Body of pancreas (tissue), 4 donors: ENCODE results near the gene GARRE1. TPM values are rescaled to one million over a fixed set of nuclear protein-coding genes. Genes with fewer than 3 reads are reported as not detected.

Experiments used
- ATAC-seq: fragments of 150-250 bp; one replicate; pipeline ENCODE4 v1.9.1; 2016
- DNase-seq, 4 donors: peaks; one replicate each; pipeline ENCODE4 v3.0.0-alpha.2; 2019
- H3K27ac ChIP-seq, 4 donors: fragments of 200-600 bp; sonication (generic); 1 replicate in 3 of 4; 2 replicates in 1 of 4; pipeline versions ENCODE4 v1.5.1 to v1.6.1; 2016 to 2019; ENCODE audit warnings: mild to moderate bottlenecking in 1 of 4, mixed read lengths in 1 of 4, moderate library complexity in 1 of 4
- H3K27me3 ChIP-seq, 2 donors: fragments of 200-600 bp; sonication (generic); one replicate each; pipeline ENCODE4 v1.6.0; 2016; ENCODE audit warnings: mild to moderate bottlenecking in 1 of 2
- H3K36me3 ChIP-seq, 2 donors: fragments of 200-600 bp; sonication (generic); replicated peaks in 1 of 2; 2 replicates each; pipeline ENCODE4 v1.5.1; 2016; ENCODE audit warnings: low read depth in 2 of 2; ENCODE audit not compliant: insufficient read depth in 1 of 2
- H3K4me1 ChIP-seq: fragments of 200-600 bp; sonication (generic); one replicate; pipeline ENCODE4 v1.6.0; 2016
- H3K4me3 ChIP-seq, 2 donors: fragments of 200-600 bp; sonication (generic); 1 replicate in 1 of 2; 2 replicates in 1 of 2; pipeline ENCODE4 v1.5.1; 2016 to 2019
- H3K9me3 ChIP-seq, 3 donors: fragments of 200-600 bp; sonication (generic); 1 replicate in 2 of 3; 2 replicates in 1 of 3; pipeline ENCODE4 v1.5.1; 2016
- CTCF ChIP-seq, 7 experiments: fragments of 450-650 bp in 4 of 7; fragments of 200-600 bp in 3 of 7; sonication (generic) in 3 of 7; IDR thresholded peaks; one replicate each; pipeline ENCODE4 v1.5.1; 2016 to 2019; ENCODE audit warnings: antibody characterized with exemption in 7 of 7
- POLR2A ChIP-seq, 3 donors: fragments of 450-650 bp; IDR thresholded peaks; one replicate each; pipeline ENCODE4 v1.6.1; 2016; ENCODE audit warnings: antibody characterized with exemption in 3 of 3, mild to moderate bottlenecking in 2 of 3
- WGBS, 2 donors: methylation state at CpG; one replicate each; pipeline ENCODE4 v1.1.5; 2017; 5-methylcytosine and 5-hydroxymethylcytosine counted together
- intact Hi-C: fragments of 100-400 bp; cut with DNase I; formaldehyde crosslinking; loops from one replicate; pipeline ENCODE4 v1.15.1; 2023
- total RNA-seq, 2 donors: library from RNA; depleted of rRNA; stranded (reverse); fragments of >200 nt; gene quantifications; one replicate each; pipeline ENCODE4 v1.1.0, GENCODE V29; 2016

GARRE1 gene
- total RNA-seq, 2 donors from 2014 or later: 17.1 to 26.4 TPM

GRCh38 chr19:34265221-34265650 lies 10.9 kb downstream of the GARRE1 start:
- no peaks in the 10 kb centered on the region for H3K36me3 ChIP-seq
- no peaks in the 10 kb centered on the region for H3K27me3 ChIP-seq
- 48 to 53% methylated on average over 4 to 6 of the region's 6 CpGs for WGBS, 2 donors
- peak overlapping the region in 1 of 4 donors; percentile 58 for H3K27ac ChIP-seq
- DNase-seq: peak in 2 of 4 donors; percentile 13 to 31
- no peaks in the 10 kb centered on the region for H3K9me3 ChIP-seq
- H3K4me1 ChIP-seq: peaks cover 59% of the 10 kb centered on the region
- no peak overlapping the region for H3K4me3 ChIP-seq
- intact Hi-C loops: no loop called here
- TF ChIP-seq CTCF (IDR thresholded peaks at IDR 0.05) (no peak), POLR2A (IDR thresholded peaks at IDR 0.05) (no peak)
- ATAC-seq: no peak

GRCh38 chr19:34269081-34269480 lies 14.7 kb downstream of the GARRE1 start:
- peak overlapping the region; percentile 18 to 87 (median 84) for H3K27ac ChIP-seq
- H3K36me3 ChIP-seq: no peaks in the 10 kb centered on the region
- ATAC-seq (peak; percentile 88), DNase-seq (peak; percentile 89 to 95 (median 92))
- intact Hi-C loops: no loop called here
- H3K9me3 ChIP-seq: no peaks in the 10 kb centered on the region
- no peaks in the 10 kb centered on the region for H3K27me3 ChIP-seq
- peaks cover 66% of the 10 kb centered on the region for H3K4me1 ChIP-seq
- no peak overlapping the region for H3K4me3 ChIP-seq
- TF ChIP-seq POLR2A (IDR thresholded peaks at IDR 0.05) (peak in 2 of 3 donors; percentile 7 to 12), CTCF (IDR thresholded peaks at IDR 0.05) (peak in 1 of 7 experiments; percentile 14)
- 12 to 14% methylated on average over 8 of the region's 8 CpGs for WGBS, 2 donors

- WGBS, 2 donors: 8 to 13% methylated on average over 2 of the region's 2 CpGs
- Histone ChIP-seq H3K27ac (peak overlapping the region; percentile 55 to 87 (median 84)), H3K4me1 (peaks cover 69% of the 10 kb centered on the region), H3K36me3 (no peaks in the 10 kb centered on the region), H3K4me3 (no peak overlapping the region), H3K9me3 (no peaks in the 10 kb centered on the region), H3K27me3 (no peaks in the 10 kb centered on the region)
- intact Hi-C loops: no loop called here
- DNase-seq (peak in 3 of 4 donors; percentile 16 to 21 (median 20)), ATAC-seq (peak; percentile 25)
- TF ChIP-seq POLR2A (IDR thresholded peaks at IDR 0.05): no peak
- TF ChIP-seq CTCF (IDR thresholded peaks at IDR 0.05): no peak
These were observed 15.1 kb downstream of the GARRE1 start for GRCh38 chr19:34269489-34269888.

- no peak overlapping the region for H3K4me3 ChIP-seq
- peak; percentile 82 for ATAC-seq
- no peaks in the 10 kb centered on the region for H3K9me3 ChIP-seq
- no peak for TF ChIP-seq CTCF (IDR thresholded peaks at IDR 0.05)
- TF ChIP-seq POLR2A (IDR thresholded peaks at IDR 0.05): peak; percentile 11 to 59 (median 48)
- H3K36me3 ChIP-seq: no peaks in the 10 kb centered on the region
- WGBS, 2 donors: 34 to 44% methylated on average over 5 of the region's 5 CpGs
- peak; percentile 54 to 81 (median 59) for DNase-seq
- H3K27ac ChIP-seq: peak overlapping the region; percentile 55 to 87 (median 84)
- intact Hi-C loops: no loop called here
- H3K27me3 ChIP-seq: no peaks in the 10 kb centered on the region
- H3K4me1 ChIP-seq: peaks cover 70% of the 10 kb centered on the region
These were observed 15.7 kb downstream of the GARRE1 start for GRCh38 chr19:34269968-34270621.

- DNase-seq: no peak
- H3K4me3 ChIP-seq: no peak overlapping the region
- H3K27ac ChIP-seq: no peak overlapping the region
- no peaks in the 10 kb centered on the region for H3K9me3 ChIP-seq
- no peak for ATAC-seq
- H3K36me3 ChIP-seq: no peaks in the 10 kb centered on the region
- H3K27me3 ChIP-seq: no peaks in the 10 kb centered on the region
- intact Hi-C loops: no loop called here
- peaks cover 75% of the 10 kb centered on the region for H3K4me1 ChIP-seq
- TF ChIP-seq POLR2A (IDR thresholded peaks at IDR 0.05): no peak
- TF ChIP-seq CTCF (IDR thresholded peaks at IDR 0.05): no peak
- 63 to 66% methylated on average over 4 of the region's 4 CpGs for WGBS, 2 donors
These were observed 18.8 kb downstream of the GARRE1 start for GRCh38 chr19:34273121-34273520.
